ENCODE data around the gene ST7. TPM values are rescaled to one million over a fixed set of nuclear protein-coding genes. Genes with fewer than 3 reads are reported as not detected.
"Not testable (repeated sequence)": the region's sequence is repeated elsewhere in the genome, so short reads cannot be mapped to it uniquely, and the experiment has no call there.

Gene ST7
- polyA plus RNA-seq, 1 donor: 26.9 TPM

- DNase-seq: no peak
Observed at GRCh38 chr7:117096330-117096729, 143.0 kb downstream of the ST7 start.

- DNase-seq: no peak
Observed at GRCh38 chr7:117096942-117097341, 143.6 kb downstream of the ST7 start.

GRCh38 chr7:117097860-117098259 is 144.6 kb downstream of the ST7 start:
- no peak for DNase-seq

- DNase-seq: no peak
Observed at GRCh38 chr7:117098457-117098856, 145.2 kb downstream of the ST7 start.

GRCh38 chr7:117101026-117101425 is 147.7 kb downstream of the ST7 start:
- DNase-seq: no peak

- DNase-seq: no peak
Observed at GRCh38 chr7:117110480-117111315, 157.4 kb downstream of the ST7 start.

- no peak for DNase-seq
Observed at GRCh38 chr7:117111535-117111934, 158.2 kb downstream of the ST7 start.

GRCh38 chr7:117112640-117113039 is 159.3 kb downstream of the ST7 start:
- no peak for DNase-seq

- no peak for DNase-seq
Observed at GRCh38 chr7:117113871-117114270, 160.6 kb downstream of the ST7 start.

GRCh38 chr7:117114272-117114671 is 161.0 kb downstream of the ST7 start:
- DNase-seq: no peak

GRCh38 chr7:117116211-117116610 is 162.9 kb downstream of the ST7 start:
- DNase-seq: no peak

GRCh38 chr7:117117172-117117571 is 163.9 kb downstream of the ST7 start:
- no peak for DNase-seq

GRCh38 chr7:117118579-117119180 is 165.4 kb downstream of the ST7 start:
- no peak for DNase-seq

- DNase-seq: peak; percentile 84
Observed at GRCh38 chr7:117119192-117119924, 166.1 kb downstream of the ST7 start.

- DNase-seq: not testable (repeated sequence)
Observed at GRCh38 chr7:117120321-117120720, 167.0 kb downstream of the ST7 start.

GRCh38 chr7:117122036-117122435 is 168.7 kb downstream of the ST7 start:
- DNase-seq: not testable (repeated sequence)

- no peak for DNase-seq
Observed at GRCh38 chr7:117122536-117122935, 169.2 kb downstream of the ST7 start.

- DNase-seq: no peak
Observed at GRCh38 chr7:117123311-117123926, 170.1 kb downstream of the ST7 start.

- peak; percentile 55 for DNase-seq
Observed at GRCh38 chr7:117124591-117125220, 171.4 kb downstream of the ST7 start.

- no peak for DNase-seq
Observed at GRCh38 chr7:117126676-117127075, 173.4 kb downstream of the ST7 start.

GRCh38 chr7:117127585-117128168 is 174.4 kb downstream of the ST7 start:
- peak; percentile 55 for DNase-seq

GRCh38 chr7:117129521-117129955 is 176.2 kb downstream of the ST7 start:
- no peak for DNase-seq
